22Rv1 (cell line): ENCODE measurements around the gene ZNF33A.

Experiments used
- CTCF ChIP-seq: fragments of 450-650 bp; IDR thresholded peaks from 2 replicates; pipeline ENCODE4 v1.5.1; 2017; ENCODE audit warnings: mild to moderate bottlenecking
- ZFX ChIP-seq: fragments of 450-650 bp; IDR thresholded peaks from 2 replicates; pipeline ENCODE4 v1.6.1; 2017; ENCODE audit warnings: antibody characterized with exemption, borderline replicate concordance

- TF ChIP-seq CTCF (no peak), ZFX (no peak)
These were observed at the start of gene ZNF33A for GRCh38 chr10:38010119-38010903.
